Stimulated activated CD4-positive, alpha-beta T cell treated with anti-CD3 and anti-CD28 coated beads, Interleukin-12 subunit alpha, Interleukin-12 subunit beta, amount 100 ng/mL, for 4 hours (primary cell): Measurements from ENCODE around the gene NSUN7.

Experiments used
- DNase-seq: peaks from one replicate; pipeline ENCODE4 v3.0.0-alpha.2; 2020

Gene NSUN7

GRCh38 chr4:40822420-40823166 is 72.8 kb downstream of the NSUN7 start:
- no peak for DNase-seq

DNA sequence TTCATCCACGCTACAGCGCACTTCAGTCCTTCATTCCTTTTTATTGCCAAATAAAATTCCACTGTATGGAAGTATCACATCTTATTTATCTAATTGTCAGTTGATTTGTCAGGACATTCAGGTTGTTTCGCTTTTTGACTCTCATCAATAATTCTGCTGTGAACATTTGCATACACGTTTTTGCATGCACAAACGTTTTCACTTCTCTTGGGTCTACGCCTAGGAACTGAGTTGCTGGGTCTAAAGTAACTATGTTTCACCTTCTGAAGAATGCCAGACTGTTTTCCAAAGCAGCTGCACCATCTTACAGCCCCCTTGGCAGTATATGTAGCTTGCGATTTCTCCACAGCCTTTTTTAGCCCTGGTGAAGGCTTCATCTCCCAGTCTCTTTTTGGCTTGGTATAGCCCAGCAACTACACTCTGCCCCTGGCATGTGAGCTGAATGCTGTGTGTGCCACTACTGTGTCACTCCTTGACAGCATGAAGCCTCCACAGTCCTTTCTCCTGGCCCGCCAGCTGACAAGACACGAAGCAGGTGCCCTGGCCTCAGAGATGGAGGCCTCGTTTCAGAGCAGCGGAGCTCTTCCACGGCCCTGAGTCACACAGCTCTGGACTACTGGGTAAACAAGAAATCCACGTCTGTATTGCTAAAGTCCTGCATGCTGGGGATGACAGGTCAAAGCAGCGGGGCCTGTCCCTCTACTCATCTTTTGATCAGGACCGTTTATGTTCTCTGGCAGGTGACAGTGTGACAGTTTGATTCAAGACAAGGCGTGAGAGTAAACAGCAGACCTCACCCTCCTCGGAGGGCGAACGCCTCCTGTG is 75.5 kb downstream of the NSUN7 start:
- no peak for DNase-seq

DNA sequence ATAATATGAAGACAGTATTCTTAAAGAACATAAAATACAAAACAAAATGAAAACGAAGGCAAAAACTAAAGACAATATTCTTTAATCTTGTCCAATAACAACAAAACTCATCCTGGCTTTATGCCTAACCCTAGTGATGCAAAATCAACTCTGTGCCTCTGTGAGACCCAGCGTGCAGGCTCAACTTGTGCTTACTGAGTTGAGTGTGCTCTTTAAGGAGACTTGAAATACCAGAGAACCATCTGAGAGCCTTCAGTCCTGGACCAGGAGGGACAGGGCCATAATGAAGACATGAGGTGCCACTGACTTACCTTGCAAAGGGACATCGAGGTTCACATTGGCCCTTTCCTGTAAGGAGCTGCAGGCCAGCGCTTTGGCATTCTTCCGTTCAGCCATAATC is 77.1 kb downstream of the NSUN7 start:
- DNase-seq: no peak

DNA sequence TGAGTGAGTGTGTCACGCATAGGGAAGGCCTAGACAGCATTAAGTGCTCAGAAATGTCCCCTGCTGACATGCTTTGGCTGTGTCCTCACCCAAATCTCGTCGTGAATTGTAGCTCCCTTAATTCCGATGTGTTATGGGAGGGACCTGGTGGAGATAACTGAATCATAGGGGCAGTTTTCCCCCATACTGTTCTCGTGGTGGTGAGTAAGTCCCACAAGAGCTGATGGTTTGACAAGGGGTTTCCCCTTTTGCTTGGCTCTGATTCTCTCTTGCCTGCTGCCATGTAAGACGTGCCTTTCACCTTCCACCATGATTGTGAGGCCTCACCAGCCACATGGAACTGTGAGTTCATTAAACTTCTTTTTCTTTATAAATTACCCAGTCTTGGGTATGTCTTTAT is 78.0 kb downstream of the NSUN7 start:
- no peak for DNase-seq

GRCh38 chr4:40828661-40829060 is 78.9 kb downstream of the NSUN7 start:
- no peak for DNase-seq

DNA sequence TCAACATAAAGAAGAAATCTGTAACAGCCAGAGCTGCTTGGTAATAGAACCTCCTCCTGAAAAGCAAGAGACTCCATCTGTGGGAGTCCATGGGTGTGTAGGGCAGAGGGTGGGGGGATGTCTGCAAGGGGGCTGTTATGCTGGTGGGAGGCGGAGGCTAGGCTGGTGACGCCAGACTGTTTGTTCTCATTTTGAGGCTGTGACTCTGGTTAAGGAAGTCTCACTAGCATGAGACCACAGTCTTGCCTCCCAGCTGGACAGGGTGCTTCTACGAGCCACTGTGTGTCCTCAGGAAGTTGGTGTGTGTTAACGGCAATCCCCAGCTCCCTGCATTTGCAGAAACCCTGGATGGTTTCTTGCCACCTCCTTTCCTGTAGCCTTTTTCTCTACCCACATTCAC is 79.8 kb downstream of the NSUN7 start:
- DNase-seq: no peak

GRCh38 chr4:40831146-40831907 is 81.6 kb downstream of the NSUN7 start:
- no peak for DNase-seq

DNA sequence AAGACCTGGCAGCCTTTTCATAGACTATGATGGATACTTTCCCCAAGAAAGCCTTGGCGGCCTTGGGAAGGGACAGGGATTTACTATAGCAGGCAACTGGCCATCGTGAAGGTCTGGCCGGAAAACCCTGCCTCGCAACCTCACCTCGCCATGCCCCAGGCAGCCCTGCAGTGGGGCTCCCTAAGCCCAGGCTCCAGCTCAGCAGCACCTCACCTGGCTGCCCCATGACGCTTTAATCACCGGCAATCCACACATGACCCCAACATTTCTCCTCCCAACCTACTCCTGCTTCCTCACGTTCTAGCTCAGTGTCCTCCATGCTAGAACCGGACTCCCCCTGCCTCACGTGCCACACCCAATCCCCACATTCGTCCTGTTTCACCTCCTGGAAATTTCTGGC is 82.4 kb downstream of the NSUN7 start:
- DNase-seq: no peak

- no peak for DNase-seq
Measured at GRCh38 chr4:40833212-40833611, 83.5 kb downstream of the NSUN7 start.

DNA sequence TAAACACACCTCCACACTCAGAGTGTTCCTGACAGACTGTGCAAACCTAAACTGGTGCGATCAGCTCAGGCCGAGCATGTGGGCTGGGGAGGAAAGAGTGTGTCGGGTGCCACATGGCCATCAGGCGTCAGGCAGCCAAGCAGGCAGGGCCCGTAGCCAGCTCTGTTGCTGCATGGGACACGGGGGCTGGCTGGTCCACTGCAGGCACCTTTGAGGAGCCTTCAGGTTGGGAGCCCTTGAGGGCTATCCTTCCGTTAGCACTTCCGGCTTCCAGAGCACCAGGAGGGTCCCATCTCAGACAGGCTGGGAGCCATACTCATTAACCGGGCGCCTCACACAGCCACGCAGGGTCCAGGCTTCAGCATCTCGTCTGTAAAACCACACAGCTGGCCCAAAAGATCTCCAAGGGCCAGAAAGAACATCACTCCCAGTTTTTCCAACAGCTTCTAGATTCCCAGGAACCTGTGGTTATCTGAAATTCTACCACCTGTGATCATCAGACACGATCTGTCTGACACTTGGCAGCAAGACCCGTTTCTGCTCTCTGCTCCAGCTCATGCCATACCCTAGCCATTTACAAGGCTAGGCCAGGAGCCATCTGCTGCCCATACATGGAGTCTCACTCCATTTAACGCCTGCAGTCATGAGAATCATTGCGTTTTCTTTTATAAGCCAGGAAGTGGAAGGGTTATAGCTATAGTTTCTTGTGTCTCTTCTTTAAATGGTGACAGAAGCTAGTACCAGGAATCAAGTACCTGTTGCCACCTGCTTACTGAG is 87.5 kb downstream of the NSUN7 start:
- no peak for DNase-seq

DNA sequence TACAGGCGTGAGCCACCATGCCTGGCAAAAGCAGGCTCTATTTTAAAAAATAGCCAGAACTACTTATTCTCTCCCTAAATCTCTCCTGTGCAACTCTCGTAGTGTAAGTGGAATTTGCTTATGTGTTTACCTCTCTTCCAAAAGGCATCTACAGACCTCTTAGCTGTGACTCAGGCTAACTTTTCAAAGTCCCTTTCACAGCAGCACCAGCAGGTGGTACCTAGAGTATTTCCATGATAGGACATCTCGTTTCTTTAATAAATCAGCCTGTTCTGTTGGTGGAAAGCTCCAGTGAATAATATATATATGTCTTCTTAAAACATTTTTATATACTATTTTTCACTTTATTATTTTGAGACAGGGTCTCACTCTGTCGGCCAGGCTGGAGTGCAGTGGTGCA is 89.0 kb downstream of the NSUN7 start:
- DNase-seq: no peak

DNA sequence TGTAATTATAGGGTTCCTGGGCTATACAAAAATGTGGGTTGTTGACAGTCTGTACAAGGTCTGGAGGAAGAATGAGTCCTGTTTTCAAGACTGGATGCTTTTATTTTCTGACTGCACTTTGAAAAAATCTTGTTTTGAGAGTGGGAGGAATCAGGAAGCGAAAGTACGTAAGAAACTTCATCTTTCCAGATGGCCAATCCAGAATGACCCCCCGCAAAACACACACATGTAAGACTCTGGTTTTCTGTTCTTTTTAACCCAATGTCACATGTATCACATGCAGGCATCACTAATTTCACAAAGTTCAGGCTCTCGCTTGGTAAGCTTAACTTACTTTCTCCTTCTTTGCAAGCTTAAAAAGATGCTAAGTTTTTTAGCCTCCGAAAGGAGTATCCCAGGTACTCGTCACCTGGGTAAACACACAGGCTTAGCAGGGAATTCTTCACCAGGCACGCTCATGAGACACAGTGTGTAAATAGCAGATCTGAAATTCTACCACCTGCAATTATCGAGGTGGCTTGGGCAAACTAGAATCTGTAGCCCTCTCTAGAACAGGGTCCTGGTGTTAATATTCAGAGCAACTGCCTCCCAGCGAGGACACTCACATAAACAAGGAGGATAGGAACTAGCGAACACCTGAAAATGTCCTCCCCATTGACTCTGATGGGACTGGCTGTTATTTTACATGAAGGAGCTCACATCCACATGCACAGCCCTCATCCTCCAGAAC is 90.7 kb downstream of the NSUN7 start:
- DNase-seq: no peak

- DNase-seq: peak; percentile 76
Measured at GRCh38 chr4:40840985-40841571, 91.3 kb downstream of the NSUN7 start.

DNA sequence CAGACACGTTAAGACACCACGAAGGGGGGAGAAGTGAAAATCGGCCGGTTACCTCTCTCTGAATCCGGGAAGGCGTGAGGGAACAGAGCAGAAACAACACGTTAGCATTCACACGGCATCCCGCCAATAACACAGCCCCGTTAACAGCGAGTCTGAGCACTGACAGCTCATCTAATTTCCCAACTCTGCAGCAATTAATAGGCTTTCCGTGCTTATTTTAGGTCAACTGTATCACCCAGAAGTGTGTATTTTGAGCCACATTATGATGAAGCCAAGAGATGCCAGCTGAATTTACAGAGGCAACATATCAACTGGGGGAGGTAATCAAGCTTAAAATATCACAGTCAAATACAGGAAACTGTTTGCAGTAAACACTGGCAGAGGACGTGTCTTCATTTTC is 92.6 kb downstream of the NSUN7 start:
- DNase-seq: no peak

DNA sequence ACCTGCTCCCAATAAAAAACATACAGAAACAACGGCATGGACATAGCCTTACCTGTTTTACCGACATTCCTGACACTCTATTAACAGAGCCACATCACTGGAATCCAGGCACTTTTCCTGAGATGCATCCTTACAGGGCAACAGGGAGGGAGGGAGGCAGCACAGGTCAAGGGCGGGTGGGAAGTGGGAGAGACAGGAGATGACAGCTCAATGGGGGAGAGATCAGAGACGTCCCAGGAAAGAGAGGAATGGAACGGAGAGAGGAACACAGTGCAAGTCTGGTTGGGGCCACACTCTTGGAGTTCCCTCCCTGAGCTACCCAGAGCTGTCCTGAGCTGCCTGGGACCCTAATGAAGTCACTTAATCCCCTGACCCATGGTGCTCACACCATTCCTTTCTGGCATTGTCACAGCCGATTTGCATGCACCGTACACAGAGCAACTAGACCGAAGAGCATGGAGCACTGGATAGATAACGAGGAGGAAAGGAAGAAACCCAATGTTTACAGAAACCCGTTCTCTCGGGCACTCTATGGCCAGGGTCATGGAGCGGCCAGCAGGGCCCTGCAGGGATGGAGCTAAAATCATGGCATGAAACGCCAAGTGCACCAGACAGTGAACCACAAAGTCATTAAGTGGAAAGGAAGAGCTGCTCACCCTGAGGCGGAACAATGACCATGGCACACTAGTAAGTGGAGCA is 93.1 kb downstream of the NSUN7 start:
- DNase-seq: no peak

DNA sequence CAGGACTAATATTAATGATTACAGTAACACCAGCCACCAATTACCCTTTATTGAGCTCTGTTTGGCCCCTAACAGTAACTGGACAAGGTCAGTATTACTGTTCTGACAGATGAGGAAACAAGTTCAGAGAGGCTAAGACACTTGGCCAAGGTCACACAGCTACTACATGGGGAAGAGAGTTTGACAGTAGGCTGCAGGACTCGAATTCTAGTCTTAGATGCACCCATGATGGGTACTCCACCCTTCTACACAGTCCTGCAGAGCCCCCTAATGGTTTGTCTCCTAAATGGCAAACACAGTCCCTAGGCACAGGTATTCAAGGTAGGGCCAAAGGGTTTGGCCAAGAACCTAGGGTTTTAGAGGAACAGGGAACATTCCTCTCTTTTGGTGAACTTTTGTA is 93.9 kb downstream of the NSUN7 start:
- no peak for DNase-seq

DNA sequence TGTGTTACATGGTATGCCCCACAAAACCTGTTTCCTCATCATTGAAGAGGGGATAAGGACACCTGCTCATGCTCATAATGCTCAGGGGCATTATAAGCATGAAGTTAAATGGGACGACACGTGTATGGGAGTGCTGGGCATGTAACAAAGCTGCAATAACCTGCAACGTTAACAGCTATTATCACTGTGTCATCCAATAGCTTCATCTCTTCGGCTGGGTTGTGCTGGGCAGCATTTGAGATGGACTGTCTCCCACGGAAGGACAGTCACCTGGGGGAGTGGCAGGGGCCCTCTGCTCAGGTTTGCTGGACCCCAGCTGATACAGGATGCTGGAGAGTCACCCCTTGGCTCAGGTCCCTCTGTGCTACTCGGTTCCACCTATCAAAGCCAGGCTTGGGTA is 94.5 kb downstream of the NSUN7 start:
- DNase-seq: no peak

- no peak for DNase-seq
Measured at GRCh38 chr4:40845154-40845835, 95.5 kb downstream of the NSUN7 start.

GRCh38 chr4:40846532-40846931 is 96.8 kb downstream of the NSUN7 start:
- no peak for DNase-seq

- no peak for DNase-seq
Measured at GRCh38 chr4:40848251-40848650, 98.5 kb downstream of the NSUN7 start.

- DNase-seq: no peak
Measured at GRCh38 chr4:40848940-40849339, 99.2 kb downstream of the NSUN7 start.
